ENCODE measurements around the gene LCMT2.

Gene LCMT2

DNA sequence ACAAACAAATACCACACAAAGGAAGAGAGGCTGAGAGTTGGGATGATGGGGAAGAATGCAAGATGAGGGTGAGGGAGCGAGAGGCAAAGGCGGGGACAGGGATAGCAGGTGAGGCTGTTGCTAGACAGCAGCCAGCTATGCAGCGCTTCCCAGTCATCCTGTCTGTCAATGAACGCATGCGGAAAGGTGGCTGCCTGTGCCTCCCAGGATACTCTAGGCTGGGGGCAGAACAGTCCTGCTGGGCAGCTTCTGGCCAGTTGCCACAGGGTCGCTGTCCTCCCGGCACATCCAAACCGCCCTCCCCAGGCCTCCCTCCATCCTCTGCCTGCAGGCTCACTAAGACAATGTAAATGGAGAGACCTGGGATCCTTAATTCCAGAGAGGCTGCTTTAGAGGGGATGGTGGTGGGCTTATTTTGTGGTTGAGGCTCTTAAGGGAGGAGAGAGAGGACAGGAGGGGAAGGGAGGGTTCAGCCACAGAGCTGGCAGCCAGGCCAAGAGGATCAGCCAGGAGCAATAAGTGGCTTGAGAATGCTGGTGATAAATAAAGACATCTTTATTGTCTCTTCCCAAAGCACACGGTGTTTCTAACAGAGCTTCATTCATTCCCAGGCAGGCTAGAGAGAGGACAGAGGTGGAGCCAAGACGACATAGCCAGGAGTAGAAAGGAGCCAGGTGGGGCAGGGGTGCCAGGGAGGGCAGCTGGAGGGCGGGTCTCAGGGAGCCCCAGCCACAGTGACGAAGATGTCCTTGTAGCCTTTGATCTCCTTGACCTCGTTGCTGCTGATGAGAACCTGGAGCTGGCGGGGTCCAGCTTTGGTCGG lies 54.4 kb downstream of the LCMT2 start:
- DNase-seq (ENCODE audit: low read depth) = no peak

DNA sequence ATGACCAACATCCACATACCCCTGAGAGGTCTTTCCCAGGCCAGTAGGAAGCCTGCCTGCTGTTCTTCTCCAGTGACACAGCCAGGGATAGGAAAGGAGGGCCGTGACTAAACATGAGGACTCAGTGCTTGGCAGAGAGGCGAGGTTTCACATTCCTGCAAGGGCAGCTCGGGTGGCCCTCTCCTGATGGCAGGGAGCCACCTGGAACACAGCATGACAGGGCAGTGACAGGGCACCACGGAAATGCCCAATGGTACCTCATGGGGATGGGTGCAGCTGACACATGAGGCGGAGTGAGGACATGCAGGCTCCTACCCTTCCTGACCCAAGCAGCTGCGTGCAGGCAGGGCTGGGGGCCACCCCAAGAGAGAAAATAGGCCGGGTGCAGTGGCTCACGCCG lies 56.2 kb downstream of the LCMT2 start:
- no peak for DNase-seq (ENCODE audit: low read depth)
